Activated naive CD4-positive, alpha-beta T cell treated with anti-CD3 and anti-CD28 coated beads, Interleukin-2, amount 50 U/mL, for 24 hours (primary cell): Measurements from ENCODE around the gene GAB2.

Experiments used
- H3K27ac Mint-ChIP-seq: one replicate; pipeline ENCODE4 v1.8.0; 2021; ENCODE audit warnings: mild to moderate bottlenecking, mixed read lengths
- H3K27me3 Mint-ChIP-seq: one replicate; pipeline ENCODE4 v1.8.0; 2021; ENCODE audit warnings: mixed read lengths
- H3K36me3 Mint-ChIP-seq: one replicate; pipeline ENCODE4 v1.8.0; 2021; ENCODE audit warnings: mixed read lengths
- H3K4me1 Mint-ChIP-seq: one replicate; pipeline ENCODE4 v1.8.0; 2021; ENCODE audit warnings: mixed read lengths
- H3K4me3 Mint-ChIP-seq: one replicate; pipeline ENCODE4 v1.8.0; 2021; ENCODE audit warnings: mild to moderate bottlenecking, mixed read lengths
- H3K9me3 Mint-ChIP-seq: one replicate; pipeline ENCODE4 v1.8.0; 2021; ENCODE audit warnings: mixed read lengths

The GAB2 gene

GRCh38 chr11:78334109-78334508, 83.5 kb downstream of the GAB2 start:
- Mint-ChIP-seq H3K4me1 (no peaks in the 10 kb centered on the region), H3K36me3 (no peaks in the 10 kb centered on the region), H3K9me3 (no peaks in the 10 kb centered on the region), H3K4me3 (no peak overlapping the region), H3K27ac (no peak overlapping the region), H3K27me3 (peaks cover 2% of the 10 kb centered on the region)

GRCh38 chr11:78332872-78333271, 84.7 kb downstream of the GAB2 start:
- H3K36me3 Mint-ChIP-seq, result no peaks in the 10 kb centered on the region
- H3K4me3 Mint-ChIP-seq, result no peak overlapping the region
- H3K9me3 Mint-ChIP-seq, result no peaks in the 10 kb centered on the region
- no peak overlapping the region for H3K27ac Mint-ChIP-seq
- peaks cover 2% of the 10 kb centered on the region for H3K27me3 Mint-ChIP-seq
- H3K4me1 Mint-ChIP-seq, result no peaks in the 10 kb centered on the region

- H3K27ac Mint-ChIP-seq, result no peak overlapping the region
- H3K4me3 Mint-ChIP-seq, result no peak overlapping the region
- no peaks in the 10 kb centered on the region for H3K36me3 Mint-ChIP-seq
- H3K27me3 Mint-ChIP-seq, result peaks cover 2% of the 10 kb centered on the region
- H3K4me1 Mint-ChIP-seq, result no peaks in the 10 kb centered on the region
- no peaks in the 10 kb centered on the region for H3K9me3 Mint-ChIP-seq
Measured at GRCh38 chr11:78332174-78332866, 85.3 kb downstream of the GAB2 start.

- Mint-ChIP-seq H3K4me3 (no peak overlapping the region), H3K36me3 (no peaks in the 10 kb centered on the region), H3K27me3 (peaks cover 2% of the 10 kb centered on the region), H3K27ac (no peak overlapping the region), H3K9me3 (no peaks in the 10 kb centered on the region), H3K4me1 (no peaks in the 10 kb centered on the region)
Measured at GRCh38 chr11:78331711-78332110, 85.9 kb downstream of the GAB2 start.

GRCh38 chr11:78330361-78330760, 87.3 kb downstream of the GAB2 start:
- H3K27ac Mint-ChIP-seq, result no peak overlapping the region
- peaks cover 9% of the 10 kb centered on the region for H3K4me1 Mint-ChIP-seq
- H3K9me3 Mint-ChIP-seq, result no peaks in the 10 kb centered on the region
- no peaks in the 10 kb centered on the region for H3K27me3 Mint-ChIP-seq
- H3K36me3 Mint-ChIP-seq, result no peaks in the 10 kb centered on the region
- H3K4me3 Mint-ChIP-seq, result no peak overlapping the region

GRCh38 chr11:78327945-78328344, 89.7 kb downstream of the GAB2 start:
- Mint-ChIP-seq H3K9me3 (no peaks in the 10 kb centered on the region), H3K27ac (no peak overlapping the region), H3K4me3 (no peak overlapping the region), H3K4me1 (peaks cover 21% of the 10 kb centered on the region), H3K27me3 (no peaks in the 10 kb centered on the region), H3K36me3 (no peaks in the 10 kb centered on the region)

GRCh38 chr11:78325274-78325781, 92.3 kb downstream of the GAB2 start:
- Mint-ChIP-seq H3K27ac (no peak overlapping the region), H3K4me1 (peaks cover 21% of the 10 kb centered on the region), H3K4me3 (no peak overlapping the region)

GRCh38 chr11:78323363-78323762, 94.3 kb downstream of the GAB2 start:
- no peak overlapping the region for H3K4me3 Mint-ChIP-seq
- no peak overlapping the region for H3K27ac Mint-ChIP-seq
- no peaks in the 10 kb centered on the region for H3K9me3 Mint-ChIP-seq
- peaks cover 21% of the 10 kb centered on the region for H3K4me1 Mint-ChIP-seq
- no peaks in the 10 kb centered on the region for H3K27me3 Mint-ChIP-seq
- no peaks in the 10 kb centered on the region for H3K36me3 Mint-ChIP-seq

More at GRCh38 chr11:78325274-78325781, 92.3 kb downstream of the GAB2 start:
- Mint-ChIP-seq H3K9me3 (no peaks in the 10 kb centered on the region), H3K36me3 (no peaks in the 10 kb centered on the region), H3K27me3 (no peaks in the 10 kb centered on the region)

- H3K4me1 Mint-ChIP-seq, result peaks cover 4% of the 10 kb centered on the region
Measured at GRCh38 chr11:78319453-78319955, 98.1 kb downstream of the GAB2 start.

GRCh38 chr11:78318321-78319114, 99.1 kb downstream of the GAB2 start:
- peaks cover 2% of the 10 kb centered on the region for H3K27me3 Mint-ChIP-seq
- H3K4me1 Mint-ChIP-seq, result no peaks in the 10 kb centered on the region
- no peak overlapping the region for H3K4me3 Mint-ChIP-seq
- no peaks in the 10 kb centered on the region for H3K9me3 Mint-ChIP-seq
- H3K36me3 Mint-ChIP-seq, result no peaks in the 10 kb centered on the region
- no peak overlapping the region for H3K27ac Mint-ChIP-seq

More at GRCh38 chr11:78319453-78319955, 98.1 kb downstream of the GAB2 start:
- no peaks in the 10 kb centered on the region for H3K36me3 Mint-ChIP-seq
- no peak overlapping the region for H3K4me3 Mint-ChIP-seq
- H3K9me3 Mint-ChIP-seq, result no peaks in the 10 kb centered on the region
- H3K27ac Mint-ChIP-seq, result no peak overlapping the region
- peaks cover 2% of the 10 kb centered on the region for H3K27me3 Mint-ChIP-seq

GRCh38 chr11:78315724-78316123, 101.9 kb downstream of the GAB2 start:
- Mint-ChIP-seq H3K9me3 (no peaks in the 10 kb centered on the region), H3K27me3 (peaks cover 2% of the 10 kb centered on the region), H3K4me3 (no peak overlapping the region), H3K27ac (no peak overlapping the region), H3K4me1 (no peaks in the 10 kb centered on the region), H3K36me3 (no peaks in the 10 kb centered on the region)

- H3K4me1 Mint-ChIP-seq, result no peaks in the 10 kb centered on the region
- H3K36me3 Mint-ChIP-seq, result no peaks in the 10 kb centered on the region
- no peak overlapping the region for H3K4me3 Mint-ChIP-seq
- no peak overlapping the region for H3K27ac Mint-ChIP-seq
- peaks cover 2% of the 10 kb centered on the region for H3K27me3 Mint-ChIP-seq
- no peaks in the 10 kb centered on the region for H3K9me3 Mint-ChIP-seq
Measured at GRCh38 chr11:78314762-78315161, 102.9 kb downstream of the GAB2 start.

GRCh38 chr11:78313898-78314297, 103.7 kb downstream of the GAB2 start:
- peaks cover 2% of the 10 kb centered on the region for H3K27me3 Mint-ChIP-seq
- no peak overlapping the region for H3K27ac Mint-ChIP-seq
- no peaks in the 10 kb centered on the region for H3K4me1 Mint-ChIP-seq
- H3K36me3 Mint-ChIP-seq, result no peaks in the 10 kb centered on the region
- H3K9me3 Mint-ChIP-seq, result no peaks in the 10 kb centered on the region
- H3K4me3 Mint-ChIP-seq, result no peak overlapping the region

- Mint-ChIP-seq H3K36me3 (no peaks in the 10 kb centered on the region), H3K27ac (no peak overlapping the region), H3K4me1 (no peaks in the 10 kb centered on the region), H3K9me3 (no peaks in the 10 kb centered on the region), H3K4me3 (no peak overlapping the region), H3K27me3 (peaks cover 2% of the 10 kb centered on the region)
Measured at GRCh38 chr11:78313181-78313795, 104.3 kb downstream of the GAB2 start.

GRCh38 chr11:78312712-78313111, 104.9 kb downstream of the GAB2 start:
- no peak overlapping the region for H3K27ac Mint-ChIP-seq
- no peak overlapping the region for H3K4me3 Mint-ChIP-seq
- H3K4me1 Mint-ChIP-seq, result no peaks in the 10 kb centered on the region
- H3K9me3 Mint-ChIP-seq, result no peaks in the 10 kb centered on the region
- H3K27me3 Mint-ChIP-seq, result no peaks in the 10 kb centered on the region
- H3K36me3 Mint-ChIP-seq, result no peaks in the 10 kb centered on the region
